RKO (cell line): Measurements from ENCODE around the gene HSPB8.
"Not testable (repeated sequence)": the region's sequence is repeated elsewhere in the genome, so short reads cannot be mapped to it uniquely, and the experiment has no call there.

Source experiments
- DNase-seq: peaks from one replicate; pipeline ENCODE4 v3.0.0-alpha.2; 2016; ENCODE audit warnings: low spot score

HSPB8 gene

DNA sequence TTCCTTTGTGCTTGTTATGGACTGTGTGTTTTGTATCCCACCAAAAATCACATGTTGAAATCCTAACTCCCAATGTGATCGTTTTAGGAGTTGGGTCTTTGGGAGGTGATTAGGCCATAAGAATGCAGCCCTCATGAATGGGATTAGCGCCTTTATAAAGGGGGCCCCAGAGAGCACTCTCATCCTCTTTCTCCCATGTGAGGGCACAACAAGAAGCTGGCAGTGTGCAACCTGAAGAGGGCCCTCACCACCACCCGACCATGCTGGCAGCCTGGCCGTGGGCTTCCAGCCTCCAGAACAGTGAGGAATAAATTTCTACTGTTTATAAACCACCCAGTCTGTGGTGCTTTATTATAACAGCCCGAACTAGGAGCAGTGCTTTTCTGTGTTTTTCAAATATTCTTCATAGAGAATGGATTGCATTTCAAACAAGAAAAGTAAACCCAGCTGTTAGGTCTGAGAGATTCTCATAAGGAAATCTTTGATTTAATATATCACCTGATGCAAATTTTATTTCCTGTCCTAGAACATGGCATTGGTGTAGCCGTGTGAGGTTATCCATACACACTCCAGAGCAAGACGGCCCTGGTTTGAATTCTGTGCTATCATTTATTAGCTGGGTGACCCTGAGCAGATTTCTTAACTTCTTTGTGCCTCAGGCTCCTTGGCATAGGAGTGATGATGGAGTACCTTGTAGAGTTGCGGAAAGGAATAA, 27.8 kb downstream of the HSPB8 start:
- DNase-seq: no peak

DNA sequence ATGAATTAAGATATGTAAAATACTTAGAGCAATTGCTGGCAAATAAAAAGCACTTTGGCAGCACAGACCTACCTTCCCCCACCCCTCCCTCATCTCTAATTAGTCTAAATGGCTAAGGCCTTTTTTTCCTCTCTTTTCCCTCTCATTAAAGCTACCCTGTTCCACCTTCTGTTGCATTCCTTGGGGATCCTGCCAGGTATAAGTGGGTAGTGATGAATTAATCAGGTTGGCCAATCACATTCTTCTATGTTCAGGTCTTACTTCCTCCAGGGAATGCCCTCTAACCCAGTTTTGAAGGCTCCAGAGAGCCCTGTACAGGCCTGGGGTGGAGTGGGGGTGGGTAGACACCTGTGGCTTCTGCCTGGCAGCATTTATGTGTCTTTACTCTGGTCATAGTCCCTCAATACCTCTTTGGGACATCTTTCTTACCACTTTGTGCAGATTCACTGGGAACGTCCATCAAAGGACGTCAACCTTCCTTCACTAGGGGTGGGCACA, 28.4 kb downstream of the HSPB8 start:
- no peak for DNase-seq

DNA sequence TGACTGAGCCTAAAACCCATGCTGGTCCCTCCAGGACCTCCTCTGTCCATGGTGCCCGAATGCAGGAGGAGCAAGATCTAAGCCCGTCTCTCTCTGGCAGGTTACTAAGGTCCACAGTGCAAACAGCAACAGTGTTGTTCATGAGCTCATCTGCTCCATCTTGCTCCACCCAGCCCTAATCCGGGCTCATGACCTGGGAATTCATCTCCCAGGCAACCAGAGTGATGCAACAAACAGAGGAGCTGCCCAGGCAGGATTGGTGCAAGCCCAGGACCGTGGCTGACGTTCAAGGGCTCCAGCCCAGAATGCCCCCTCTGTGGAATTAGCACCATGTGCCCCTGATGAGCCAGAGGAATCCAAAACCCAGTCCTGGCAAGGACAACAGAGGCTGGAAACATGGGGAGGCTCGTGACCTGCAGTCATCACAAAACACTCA, 29.9 kb downstream of the HSPB8 start:
- peak; percentile 8 for DNase-seq

GRCh38 chr12:119211884-119212283, 33.2 kb downstream of the HSPB8 start:
- no peak for DNase-seq

DNA sequence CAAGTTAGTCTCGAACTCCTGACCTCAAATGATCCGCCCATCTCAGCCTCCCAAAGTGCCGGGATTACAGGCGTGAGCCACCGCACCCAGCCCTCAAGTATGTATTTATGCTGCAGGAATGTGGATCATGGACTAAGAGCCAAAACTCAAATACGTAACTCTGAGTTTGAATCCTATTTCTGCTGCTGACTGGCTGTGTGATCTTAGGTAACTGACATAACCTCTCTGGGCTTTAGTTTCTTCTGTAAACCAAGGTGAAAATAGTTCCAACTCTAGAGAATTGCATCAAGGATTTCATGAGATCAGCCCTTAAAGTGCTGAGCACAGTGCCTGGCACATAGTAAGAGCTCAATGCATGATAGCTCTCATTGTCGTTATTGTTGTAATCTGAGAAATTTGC, 37.4 kb downstream of the HSPB8 start:
- DNase-seq: no peak

- not testable (repeated sequence) for DNase-seq
Observed at GRCh38 chr12:119218875-119219274, 40.1 kb downstream of the HSPB8 start.

GRCh38 chr12:119222222-119222951, 43.7 kb downstream of the HSPB8 start:
- no peak for DNase-seq

DNA sequence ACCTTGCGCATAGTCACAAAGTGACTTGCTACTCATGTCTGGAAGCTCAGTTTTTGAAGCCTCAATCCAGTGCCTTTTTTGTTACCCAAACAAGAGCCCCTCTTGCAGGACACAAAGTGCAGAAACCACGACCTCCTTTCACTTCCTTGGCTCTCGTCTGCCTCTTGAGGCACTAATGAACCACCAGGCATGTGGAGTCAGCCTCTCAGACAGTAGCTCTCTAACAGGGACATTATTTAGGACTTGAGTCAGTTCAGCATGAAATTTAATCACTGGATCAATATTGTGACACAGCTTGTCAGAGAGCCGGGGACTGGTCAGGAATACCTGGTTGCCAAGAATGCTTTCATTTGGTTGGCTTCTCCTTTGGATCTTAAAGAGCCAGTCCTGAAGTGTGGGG, 46.7 kb downstream of the HSPB8 start:
- peak; percentile 16 for DNase-seq

GRCh38 chr12:119227292-119227691, 48.6 kb downstream of the HSPB8 start:
- DNase-seq: peak; percentile 30

DNA sequence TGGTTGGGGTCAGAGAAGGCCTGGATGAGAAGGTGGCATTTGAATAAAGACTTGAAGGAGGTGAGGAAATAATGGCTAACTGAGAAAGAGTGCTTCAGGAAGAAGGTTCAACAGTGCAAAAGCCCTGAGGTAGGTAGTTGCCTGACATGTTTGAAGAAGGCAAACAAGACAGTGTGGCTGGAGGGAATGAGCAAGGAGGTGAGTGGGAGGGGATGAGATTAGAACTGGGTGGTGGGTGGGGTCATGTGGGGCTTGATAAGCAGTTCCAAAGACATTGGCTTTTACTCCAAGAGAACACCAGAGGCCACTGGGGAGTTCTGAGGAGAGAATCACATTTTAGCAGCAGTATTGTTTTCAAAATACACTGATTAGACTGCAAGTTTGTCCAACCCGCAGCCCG, 50.5 kb downstream of the HSPB8 start:
- DNase-seq: no peak

- peak; percentile 40 for DNase-seq
Observed at GRCh38 chr12:119229837-119230236, 51.1 kb downstream of the HSPB8 start.

GRCh38 chr12:119230807-119231206, 52.1 kb downstream of the HSPB8 start:
- DNase-seq: no peak

DNA sequence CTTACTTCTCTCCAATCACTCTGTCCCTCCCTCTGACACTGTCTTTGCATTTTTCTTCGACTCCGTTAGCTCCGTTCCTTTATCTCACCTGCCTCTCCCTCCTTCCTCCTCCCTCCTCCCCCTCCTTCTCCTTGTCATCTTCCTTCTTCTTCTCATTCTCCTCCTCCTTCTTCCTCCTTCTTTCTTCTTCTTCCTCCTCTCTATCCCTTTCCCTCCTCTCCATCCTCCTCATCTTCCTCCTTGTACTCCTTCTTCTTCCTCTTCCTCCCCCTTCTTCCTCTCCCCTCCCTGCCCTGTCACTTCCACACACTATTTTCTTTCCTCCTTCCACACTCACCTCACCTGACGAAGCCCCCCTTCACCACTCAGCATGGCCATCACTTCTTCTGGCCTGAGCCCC, 53.0 kb downstream of the HSPB8 start:
- DNase-seq: no peak

DNA sequence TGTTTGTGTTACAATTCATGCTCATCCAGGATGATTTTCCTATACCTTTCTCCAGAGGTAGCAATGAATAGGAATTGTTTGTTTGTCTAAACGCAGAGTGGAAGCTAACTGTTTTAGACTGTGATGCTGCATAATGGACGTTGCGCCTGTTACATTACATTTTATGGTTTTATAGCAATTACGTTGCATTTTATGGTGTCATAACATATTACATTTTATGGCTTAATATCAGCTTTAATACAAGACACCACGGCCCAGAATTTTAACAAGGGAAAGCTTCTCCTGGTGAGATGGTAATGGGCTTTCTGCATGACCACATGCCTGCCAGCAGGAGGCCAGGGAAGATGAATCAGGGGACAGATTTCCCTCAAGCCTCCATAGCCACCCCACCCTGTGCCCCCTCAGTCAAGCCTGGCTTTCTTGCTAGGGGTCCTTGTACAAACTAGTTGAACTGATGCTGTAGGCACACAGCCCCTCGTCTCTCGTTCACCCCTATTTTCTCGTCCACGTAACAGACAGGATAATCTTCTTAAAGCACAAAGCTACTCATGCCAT, 56.5 kb downstream of the HSPB8 start:
- peak; percentile 4 for DNase-seq

DNA sequence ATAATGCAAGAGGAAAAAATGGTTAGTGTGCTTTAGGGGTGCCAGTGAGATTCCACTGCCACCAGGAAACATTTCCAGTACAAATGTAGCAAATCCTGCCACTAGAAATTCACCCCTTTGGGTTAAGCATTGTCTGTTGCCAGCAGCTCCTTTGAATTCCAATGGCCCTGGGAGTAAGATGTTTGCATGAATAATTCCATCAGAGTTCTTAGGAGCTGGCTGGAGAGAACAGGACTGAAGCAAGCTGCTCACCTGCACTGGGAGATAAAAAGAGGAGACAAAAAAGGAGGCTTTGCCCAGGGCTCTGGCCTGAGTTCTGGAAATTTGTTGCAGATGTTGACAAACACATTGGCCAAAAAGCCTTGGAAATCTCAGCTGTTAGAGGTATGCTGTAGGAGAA, 57.6 kb downstream of the HSPB8 start:
- DNase-seq: no peak

- DNase-seq: no peak
Observed at GRCh38 chr12:119239040-119239439, 60.3 kb downstream of the HSPB8 start.

DNA sequence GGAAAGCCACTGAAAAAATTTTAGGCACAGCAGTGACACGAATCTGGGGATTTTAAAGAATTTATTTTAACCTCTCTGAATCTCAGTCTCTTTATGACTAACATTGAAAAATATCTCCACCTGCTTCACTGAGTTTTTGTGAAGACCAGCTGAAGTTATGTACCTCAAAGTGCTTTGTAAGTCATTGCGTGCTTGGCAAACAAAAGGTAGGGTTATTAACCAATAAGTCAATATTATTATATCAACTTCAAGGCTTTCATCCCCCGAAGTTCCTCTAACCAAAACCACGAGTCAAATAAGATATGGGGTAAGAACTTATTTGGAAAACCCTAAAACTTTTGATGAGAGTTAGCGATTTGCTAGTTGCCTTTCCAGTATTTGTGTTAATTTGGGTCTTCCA, 62.3 kb downstream of the HSPB8 start:
- no peak for DNase-seq

DNA sequence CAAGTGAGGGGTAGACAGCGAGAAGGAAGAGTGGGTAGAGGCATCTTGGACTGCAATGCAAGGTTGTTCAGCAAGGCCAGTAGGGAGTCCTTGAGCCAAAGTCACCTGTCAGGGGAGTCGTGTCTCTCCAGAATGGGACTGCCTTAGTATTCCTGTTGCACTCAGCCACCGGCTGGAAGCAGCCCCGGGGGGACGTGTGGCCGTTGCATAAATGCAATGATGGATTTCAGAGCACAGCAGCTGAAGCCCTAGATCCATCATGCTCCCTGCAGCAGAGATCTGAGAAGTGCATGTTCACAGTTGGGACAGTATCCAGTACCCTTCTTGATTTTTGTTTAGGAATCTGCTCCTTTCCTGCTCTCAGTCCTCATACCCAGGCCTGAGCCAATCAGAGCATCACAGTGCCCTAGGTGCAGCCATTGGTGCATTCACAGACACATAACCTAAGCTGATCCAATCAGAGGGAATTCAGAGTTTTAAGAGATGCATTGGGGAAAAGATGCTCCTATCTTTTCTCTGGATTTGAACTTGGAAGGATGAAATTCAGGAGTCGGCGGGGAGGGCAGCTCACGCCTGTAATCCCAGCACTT, 62.9 kb downstream of the HSPB8 start:
- no peak for DNase-seq
